Activated naive CD4-positive, alpha-beta T cell treated with anti-CD3 and anti-CD28 coated beads, Interleukin-2, amount 50 U/mL, for 24 hours (primary cell): ENCODE data around the gene ATG5.
"Not testable (repeated sequence)": the region's sequence is repeated elsewhere in the genome, so short reads cannot be mapped to it uniquely, and the experiment has no call there.

ENCODE experiments used
- H3K27ac Mint-ChIP-seq: one replicate; pipeline ENCODE4 v1.8.0; 2021; ENCODE audit warnings: mild to moderate bottlenecking, mixed read lengths
- H3K27me3 Mint-ChIP-seq: one replicate; pipeline ENCODE4 v1.8.0; 2021; ENCODE audit warnings: mixed read lengths
- H3K36me3 Mint-ChIP-seq: one replicate; pipeline ENCODE4 v1.8.0; 2021; ENCODE audit warnings: mixed read lengths
- H3K4me1 Mint-ChIP-seq: one replicate; pipeline ENCODE4 v1.8.0; 2021; ENCODE audit warnings: mixed read lengths
- H3K4me3 Mint-ChIP-seq: one replicate; pipeline ENCODE4 v1.8.0; 2021; ENCODE audit warnings: mild to moderate bottlenecking, mixed read lengths
- H3K9me3 Mint-ChIP-seq: one replicate; pipeline ENCODE4 v1.8.0; 2021; ENCODE audit warnings: mixed read lengths

The ATG5 gene

DNA sequence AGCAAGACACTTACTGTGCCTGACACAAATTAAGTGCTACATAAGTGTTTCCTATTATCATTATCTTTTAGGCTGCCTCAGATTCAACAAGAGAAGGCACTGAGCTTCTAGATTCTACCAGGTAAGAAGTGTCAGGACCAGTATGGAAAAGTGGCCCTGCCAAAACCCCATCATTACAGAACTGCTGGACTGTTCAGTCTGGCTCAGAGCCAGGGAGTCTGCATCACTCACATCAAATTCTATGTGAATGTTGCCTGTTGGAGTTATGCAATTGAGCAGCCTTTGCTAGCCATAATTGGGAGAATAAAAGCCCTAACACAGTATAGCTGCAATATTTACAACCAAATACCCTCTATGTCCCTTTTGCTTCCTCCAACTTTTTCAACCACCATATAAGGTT, 70.9 kb downstream of the ATG5 start:
- Mint-ChIP-seq H3K36me3 (peaks cover 2% of the 10 kb centered on the region), H3K27ac (no peak overlapping the region), H3K4me3 (no peak overlapping the region)

DNA sequence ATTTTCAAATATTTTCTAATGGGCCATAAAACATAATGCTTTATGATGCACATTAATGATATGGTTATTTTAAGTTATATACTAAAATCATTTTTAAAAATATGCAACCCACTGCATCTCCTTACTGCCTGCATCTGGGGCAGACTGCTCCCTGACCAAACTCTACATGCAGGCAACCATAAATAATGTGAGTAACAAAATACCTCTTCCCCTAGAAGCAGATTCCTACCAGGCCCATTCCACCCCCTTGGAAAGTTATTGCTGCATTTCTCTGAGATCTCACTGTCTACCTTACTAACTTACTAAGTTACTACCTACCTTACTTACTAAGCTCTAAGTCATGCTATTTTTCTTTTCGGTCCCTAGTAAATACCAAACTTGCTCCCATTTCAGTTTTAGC, 71.8 kb downstream of the ATG5 start:
- Mint-ChIP-seq H3K4me3 (no peak overlapping the region), H3K27ac (no peak overlapping the region), H3K9me3 (no peaks in the 10 kb centered on the region), H3K4me1 (peaks cover 25% of the 10 kb centered on the region), H3K36me3 (peaks cover 2% of the 10 kb centered on the region), H3K27me3 (no peaks in the 10 kb centered on the region)

More for the DNA sequence above, 70.9 kb downstream of the ATG5 start:
- Mint-ChIP-seq H3K4me1 (peaks cover 25% of the 10 kb centered on the region), H3K27me3 (no peaks in the 10 kb centered on the region), H3K9me3 (no peaks in the 10 kb centered on the region)

- H3K4me3 Mint-ChIP-seq, result no peak overlapping the region
- no peaks in the 10 kb centered on the region for H3K9me3 Mint-ChIP-seq
- H3K27me3 Mint-ChIP-seq, result no peaks in the 10 kb centered on the region
- H3K36me3 Mint-ChIP-seq, result peaks cover 5% of the 10 kb centered on the region
- peaks cover 25% of the 10 kb centered on the region for H3K4me1 Mint-ChIP-seq
- no peak overlapping the region for H3K27ac Mint-ChIP-seq
Observed at GRCh38 chr6:106253172-106253571, 72.4 kb downstream of the ATG5 start.

GRCh38 chr6:106252687-106253086, 72.9 kb downstream of the ATG5 start:
- Mint-ChIP-seq H3K4me3 (no peak overlapping the region), H3K27me3 (no peaks in the 10 kb centered on the region), H3K36me3 (peaks cover 6% of the 10 kb centered on the region), H3K9me3 (no peaks in the 10 kb centered on the region), H3K27ac (no peak overlapping the region), H3K4me1 (peaks cover 20% of the 10 kb centered on the region)

DNA sequence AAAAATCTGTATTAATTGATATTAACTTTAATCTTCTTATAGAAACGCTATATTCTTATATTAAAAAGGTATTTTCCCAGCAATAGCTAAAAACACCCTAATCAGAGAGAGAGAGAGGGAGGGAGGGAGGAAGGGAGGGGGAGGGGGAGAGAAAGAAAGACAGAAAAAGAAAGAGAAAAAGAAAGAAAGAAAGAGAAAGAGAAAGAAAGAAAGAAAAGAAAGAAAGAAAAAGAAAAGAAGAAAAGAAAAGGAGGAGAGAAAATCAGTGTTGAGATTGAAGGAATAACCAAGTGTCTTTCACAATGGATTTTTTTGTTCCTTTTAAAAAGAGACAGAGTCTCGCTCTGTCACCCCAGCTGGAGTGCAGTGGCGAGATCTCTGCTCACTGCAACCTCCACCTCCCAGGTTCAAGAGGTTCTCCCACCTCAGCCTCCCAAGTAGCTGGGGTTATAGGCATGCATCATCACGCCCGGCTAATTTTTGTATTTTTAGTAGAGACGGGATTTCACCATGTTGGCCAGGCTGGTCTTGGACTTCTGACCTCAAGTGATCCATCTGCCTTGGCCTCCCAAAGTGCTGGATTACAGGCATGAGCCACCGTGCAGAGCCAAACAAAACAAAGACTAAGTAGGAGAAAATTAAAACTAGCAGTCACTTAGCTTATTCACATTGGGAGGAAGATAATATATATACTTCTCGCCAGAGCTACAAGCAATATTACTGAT, 73.9 kb downstream of the ATG5 start:
- H3K4me1 Mint-ChIP-seq, result peaks cover 19% of the 10 kb centered on the region
- H3K27ac Mint-ChIP-seq, H3K27me3 Mint-ChIP-seq, H3K4me3 Mint-ChIP-seq, H3K9me3 Mint-ChIP-seq: not testable (repeated sequence)
- H3K36me3 Mint-ChIP-seq, result peaks cover 13% of the 10 kb centered on the region

DNA sequence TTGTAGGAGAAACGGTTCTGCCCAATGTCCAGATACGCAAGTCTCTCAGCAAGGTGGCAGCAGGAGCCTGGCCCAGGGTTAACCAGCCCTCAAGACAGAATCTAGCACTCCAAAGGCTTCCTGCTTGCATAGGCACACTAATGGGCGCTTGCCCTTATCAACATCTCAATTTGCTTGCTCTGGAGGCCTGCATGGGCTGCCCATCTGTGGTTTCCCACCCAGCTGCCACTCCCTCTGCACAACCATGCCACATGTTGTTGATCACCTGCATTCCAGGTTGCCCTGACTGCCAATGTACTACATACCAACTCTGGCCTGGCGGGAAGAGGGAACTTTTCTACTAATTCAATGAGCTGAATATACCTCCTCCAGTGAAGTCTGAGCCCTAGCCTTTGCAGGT, 74.6 kb downstream of the ATG5 start:
- Mint-ChIP-seq H3K9me3 (no peaks in the 10 kb centered on the region), H3K27ac (no peak overlapping the region), H3K4me1 (peaks cover 19% of the 10 kb centered on the region), H3K36me3 (peaks cover 15% of the 10 kb centered on the region), H3K27me3 (no peaks in the 10 kb centered on the region), H3K4me3 (no peak overlapping the region)

GRCh38 chr6:106249658-106250057, 75.9 kb downstream of the ATG5 start:
- no peak overlapping the region for H3K4me3 Mint-ChIP-seq
- H3K4me1 Mint-ChIP-seq, result peaks cover 16% of the 10 kb centered on the region
- H3K36me3 Mint-ChIP-seq, result peaks cover 17% of the 10 kb centered on the region
- no peaks in the 10 kb centered on the region for H3K27me3 Mint-ChIP-seq
- no peaks in the 10 kb centered on the region for H3K9me3 Mint-ChIP-seq
- H3K27ac Mint-ChIP-seq, result no peak overlapping the region

- Mint-ChIP-seq H3K4me1 (peaks cover 5% of the 10 kb centered on the region), H3K4me3 (no peak overlapping the region), H3K27ac (no peak overlapping the region), H3K36me3 (peaks cover 24% of the 10 kb centered on the region), H3K27me3 (no peaks in the 10 kb centered on the region), H3K9me3 (no peaks in the 10 kb centered on the region)
Observed at GRCh38 chr6:106247733-106248132, 77.8 kb downstream of the ATG5 start.

GRCh38 chr6:106247293-106247692, 78.3 kb downstream of the ATG5 start:
- Mint-ChIP-seq H3K36me3 (peaks cover 26% of the 10 kb centered on the region), H3K27ac (no peak overlapping the region), H3K4me1 (peaks cover under 1% of the 10 kb centered on the region), H3K27me3 (no peaks in the 10 kb centered on the region), H3K9me3 (no peaks in the 10 kb centered on the region), H3K4me3 (no peak overlapping the region)

DNA sequence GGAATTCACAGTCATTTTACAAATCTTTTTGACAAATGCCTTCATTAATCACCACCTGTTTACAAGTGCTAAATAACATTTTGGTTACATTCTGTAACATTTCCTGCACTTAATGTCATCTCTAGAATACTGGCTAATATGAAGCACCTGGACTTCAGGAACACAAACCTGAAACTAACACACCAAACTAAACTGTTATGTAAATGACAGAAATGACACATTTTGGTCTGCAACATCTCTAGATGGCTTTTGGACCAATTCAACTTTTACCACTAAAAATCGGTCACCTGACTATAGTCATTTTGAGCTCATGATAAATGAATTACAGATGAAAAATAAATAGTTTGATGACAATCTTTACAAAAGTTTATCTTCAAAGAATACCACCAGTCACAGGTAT, 80.6 kb downstream of the ATG5 start:
- Mint-ChIP-seq H3K4me3 (no peak overlapping the region), H3K4me1 (no peaks in the 10 kb centered on the region), H3K9me3 (peaks cover 6% of the 10 kb centered on the region), H3K36me3 (peaks cover 34% of the 10 kb centered on the region), H3K27ac (no peak overlapping the region), H3K27me3 (no peaks in the 10 kb centered on the region)

GRCh38 chr6:106244521-106244920, 81.0 kb downstream of the ATG5 start:
- Mint-ChIP-seq H3K27ac (no peak overlapping the region), H3K9me3 (peaks cover 6% of the 10 kb centered on the region), H3K36me3 (peaks cover 34% of the 10 kb centered on the region), H3K4me1 (no peaks in the 10 kb centered on the region), H3K27me3 (no peaks in the 10 kb centered on the region), H3K4me3 (no peak overlapping the region)

DNA sequence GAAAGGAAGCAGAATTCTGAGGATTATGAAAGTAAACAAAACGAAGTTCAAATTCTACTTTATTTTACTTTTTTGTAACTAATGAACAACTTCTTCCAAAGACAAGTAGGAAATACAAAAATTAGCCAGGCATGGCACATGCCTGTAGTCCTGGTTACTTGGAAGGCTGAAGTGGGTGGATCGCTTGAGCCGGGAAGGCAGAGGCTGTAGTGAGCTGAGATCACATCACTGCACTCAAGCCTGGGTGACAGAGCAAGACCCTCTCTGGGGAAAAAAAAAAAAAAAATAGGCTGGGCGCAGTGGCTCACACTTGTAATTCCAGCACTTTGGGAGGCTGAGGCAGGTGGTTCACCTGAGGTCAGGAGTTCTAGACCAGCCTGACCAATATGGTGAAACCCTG, 82.3 kb downstream of the ATG5 start:
- no peaks in the 10 kb centered on the region for H3K27me3 Mint-ChIP-seq
- H3K36me3 Mint-ChIP-seq, result peaks cover 36% of the 10 kb centered on the region
- H3K4me3 Mint-ChIP-seq, result no peak overlapping the region
- H3K27ac Mint-ChIP-seq, result peak overlapping the region; percentile 12
- H3K9me3 Mint-ChIP-seq, result peaks cover 6% of the 10 kb centered on the region
- no peaks in the 10 kb centered on the region for H3K4me1 Mint-ChIP-seq

DNA sequence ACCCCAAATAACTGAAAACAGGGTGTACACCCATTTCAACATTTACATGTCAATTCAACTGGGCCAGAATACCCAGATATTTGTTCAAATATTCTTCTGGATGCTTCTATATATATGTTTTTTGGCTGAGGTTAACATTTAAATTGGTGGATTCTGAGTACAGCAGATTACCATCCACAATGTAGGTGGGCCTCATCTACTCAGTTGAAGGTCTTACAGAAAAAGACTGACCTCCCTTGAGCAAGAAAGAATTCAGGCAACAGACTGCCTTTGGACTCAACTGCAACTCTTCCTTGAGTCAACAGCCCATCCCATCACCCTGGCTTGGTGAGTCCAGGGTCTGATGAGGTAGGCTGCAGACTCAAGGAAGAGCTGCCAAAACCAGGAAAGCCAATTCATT, 84.1 kb downstream of the ATG5 start:
- H3K27ac Mint-ChIP-seq, result no peak overlapping the region
- H3K4me1 Mint-ChIP-seq, result no peaks in the 10 kb centered on the region
- no peak overlapping the region for H3K4me3 Mint-ChIP-seq
- H3K9me3 Mint-ChIP-seq, result peaks cover 6% of the 10 kb centered on the region
- H3K36me3 Mint-ChIP-seq, result peaks cover 33% of the 10 kb centered on the region
- H3K27me3 Mint-ChIP-seq, result no peaks in the 10 kb centered on the region

DNA sequence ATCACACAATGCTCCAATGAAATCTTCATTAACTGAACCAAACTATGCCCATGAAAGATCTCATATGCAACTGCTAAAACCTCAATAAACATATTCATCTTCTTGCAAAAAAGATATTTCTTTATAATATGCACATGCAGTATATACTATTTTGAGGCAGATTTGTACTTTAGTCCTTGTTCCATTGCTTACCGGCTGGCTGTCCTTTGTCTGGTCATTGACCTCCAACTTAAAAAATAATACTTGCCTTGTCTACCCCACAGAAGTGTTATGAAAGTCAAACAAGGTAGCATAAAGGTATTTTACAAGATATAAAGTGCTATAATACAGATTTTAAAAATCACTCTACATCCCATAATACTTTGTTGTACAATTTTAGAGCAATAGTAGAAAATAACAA, 88.3 kb downstream of the ATG5 start:
- peaks cover 3% of the 10 kb centered on the region for H3K4me1 Mint-ChIP-seq
- no peak overlapping the region for H3K27ac Mint-ChIP-seq
- H3K4me3 Mint-ChIP-seq, result no peak overlapping the region
- peaks cover 6% of the 10 kb centered on the region for H3K9me3 Mint-ChIP-seq
- no peaks in the 10 kb centered on the region for H3K27me3 Mint-ChIP-seq
- peaks cover 35% of the 10 kb centered on the region for H3K36me3 Mint-ChIP-seq

GRCh38 chr6:106229876-106230445, 95.6 kb downstream of the ATG5 start:
- not testable (repeated sequence) for H3K4me3 Mint-ChIP-seq, H3K9me3 Mint-ChIP-seq, H3K27ac Mint-ChIP-seq, H3K36me3 Mint-ChIP-seq, H3K27me3 Mint-ChIP-seq
- peaks cover 14% of the 10 kb centered on the region for H3K4me1 Mint-ChIP-seq

DNA sequence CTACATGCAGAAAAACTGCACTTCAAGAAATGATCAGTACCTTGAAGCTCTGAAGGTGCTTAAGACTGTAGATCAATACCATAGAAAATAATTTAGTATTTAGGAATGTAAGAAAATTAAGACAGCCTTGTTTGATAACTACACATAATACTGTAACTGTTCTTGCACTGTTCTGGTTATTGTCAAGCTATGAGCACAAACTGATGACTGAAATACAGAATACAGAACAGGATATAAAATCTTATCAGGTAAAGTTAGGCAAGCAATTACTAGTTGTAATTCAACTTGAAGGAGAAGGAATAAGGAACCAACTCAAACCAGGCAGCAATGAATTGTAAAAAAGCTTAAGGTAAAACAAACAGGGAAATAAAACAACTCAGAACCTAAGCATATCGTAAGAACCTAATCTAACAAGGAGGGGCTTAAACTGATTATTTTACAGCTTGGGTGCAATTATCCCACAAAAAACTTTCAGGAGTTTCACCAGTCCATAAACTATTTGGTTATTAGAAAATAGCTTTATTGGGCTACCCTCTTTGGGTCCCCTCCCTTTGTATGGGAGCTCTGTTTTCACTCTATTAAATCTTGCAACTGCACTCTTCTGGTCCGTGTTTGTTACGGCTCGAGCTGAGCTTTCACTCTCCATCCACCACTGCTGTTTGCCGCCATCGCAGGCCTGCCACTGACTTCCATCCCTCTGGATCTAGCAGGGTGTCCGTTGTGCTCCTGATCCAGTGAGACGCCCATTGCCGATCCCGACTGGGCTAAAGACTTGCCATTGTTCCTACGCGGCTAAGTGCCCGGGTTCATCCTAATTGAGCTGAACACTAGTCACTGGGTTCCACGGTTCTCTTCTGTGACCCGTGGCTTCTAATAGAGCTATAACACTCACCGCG, 97.7 kb downstream of the ATG5 start:
- H3K4me3 Mint-ChIP-seq, result no peak overlapping the region
- no peaks in the 10 kb centered on the region for H3K27me3 Mint-ChIP-seq
- peaks cover 1% of the 10 kb centered on the region for H3K36me3 Mint-ChIP-seq
- H3K4me1 Mint-ChIP-seq, result peaks cover 26% of the 10 kb centered on the region
- peak overlapping the region; percentile 49 for H3K27ac Mint-ChIP-seq
- no peaks in the 10 kb centered on the region for H3K9me3 Mint-ChIP-seq
